ENCODE measurements around the gene NUTM2D.
A peak's percentile ranks its signal among the peaks of the same experiment; 100 is the strongest.
"Not testable (repeated sequence)": the region's sequence is repeated elsewhere in the genome, so short reads cannot be mapped to it uniquely, and the experiment has no call there.

NUTM2D gene

DNA sequence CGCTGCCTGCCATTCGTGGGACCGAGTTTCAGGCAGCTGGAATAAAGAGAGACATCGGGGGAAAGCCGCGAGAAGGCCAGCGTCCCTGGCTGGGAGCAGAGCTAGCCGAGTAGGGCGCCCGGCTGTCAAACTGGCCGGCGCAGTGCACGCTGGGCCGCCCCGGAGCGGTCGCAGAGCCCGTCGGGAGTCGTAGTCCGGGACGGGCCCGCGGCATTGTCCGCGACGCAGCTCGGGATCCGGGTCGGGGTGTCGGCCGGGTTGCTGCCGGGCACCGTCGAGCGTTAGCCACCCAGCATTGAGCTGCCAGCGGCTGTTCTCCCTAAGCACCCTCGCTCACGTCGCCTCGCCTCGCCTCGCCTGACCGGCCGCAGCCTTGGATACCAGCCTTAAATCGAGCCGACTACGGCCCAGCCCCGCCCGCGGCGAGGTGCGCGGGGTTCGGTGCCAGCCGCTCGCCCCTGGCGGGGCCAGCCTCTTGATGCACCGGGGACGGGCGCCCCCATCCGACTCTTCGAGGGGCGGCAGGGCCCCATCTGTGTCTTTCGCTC is 14.8 kb upstream of the NUTM2D start:
- TF ChIP-seq, protein P1, sequence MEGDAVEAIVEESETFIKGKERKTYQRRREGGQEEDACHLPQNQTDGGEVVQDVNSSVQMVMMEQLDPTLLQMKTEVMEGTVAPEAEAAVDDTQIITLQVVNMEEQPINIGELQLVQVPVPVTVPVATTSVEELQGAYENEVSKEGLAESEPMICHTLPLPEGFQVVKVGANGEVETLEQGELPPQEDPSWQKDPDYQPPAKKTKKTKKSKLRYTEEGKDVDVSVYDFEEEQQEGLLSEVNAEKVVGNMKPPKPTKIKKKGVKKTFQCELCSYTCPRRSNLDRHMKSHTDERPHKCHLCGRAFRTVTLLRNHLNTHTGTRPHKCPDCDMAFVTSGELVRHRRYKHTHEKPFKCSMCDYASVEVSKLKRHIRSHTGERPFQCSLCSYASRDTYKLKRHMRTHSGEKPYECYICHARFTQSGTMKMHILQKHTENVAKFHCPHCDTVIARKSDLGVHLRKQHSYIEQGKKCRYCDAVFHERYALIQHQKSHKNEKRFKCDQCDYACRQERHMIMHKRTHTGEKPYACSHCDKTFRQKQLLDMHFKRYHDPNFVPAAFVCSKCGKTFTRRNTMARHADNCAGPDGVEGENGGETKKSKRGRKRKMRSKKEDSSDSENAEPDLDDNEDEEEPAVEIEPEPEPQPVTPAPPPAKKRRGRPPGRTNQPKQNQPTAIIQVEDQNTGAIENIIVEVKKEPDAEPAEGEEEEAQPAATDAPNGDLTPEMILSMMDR (IDR thresholded peaks at IDR 0.05; ENCODE audit: control insufficient read depth, extremely low read depth, insufficient read depth) = peak; percentile 25
- not testable (repeated sequence) for DNase-seq (ENCODE audit: low read depth)
- peak overlapping the region; percentile 49 for H3K4me3 ChIP-seq (ENCODE audit: low read depth, low read length)

DNA sequence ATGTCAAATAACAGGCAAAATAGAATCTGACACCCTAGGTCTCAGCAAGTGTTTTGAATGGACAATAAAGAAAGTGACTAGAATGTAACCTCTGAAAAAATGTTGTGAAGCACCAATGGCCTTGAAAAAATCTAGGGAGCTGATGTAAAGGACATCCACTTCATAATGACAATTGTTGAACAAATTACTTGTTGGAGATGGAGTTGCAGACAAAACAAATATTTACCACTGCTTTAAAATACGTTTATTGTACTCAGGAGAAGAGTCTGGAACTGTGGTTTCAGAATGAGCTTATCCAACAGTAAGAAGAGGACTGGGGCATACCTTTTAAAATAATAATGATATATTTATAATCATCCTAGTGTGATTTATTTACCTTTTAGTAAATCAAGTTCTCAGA is 11.8 kb upstream of the NUTM2D start:
- H3K4me3 ChIP-seq (ENCODE audit: low read depth, low read length); DNase-seq (ENCODE audit: low read depth): not testable (repeated sequence)

DNA sequence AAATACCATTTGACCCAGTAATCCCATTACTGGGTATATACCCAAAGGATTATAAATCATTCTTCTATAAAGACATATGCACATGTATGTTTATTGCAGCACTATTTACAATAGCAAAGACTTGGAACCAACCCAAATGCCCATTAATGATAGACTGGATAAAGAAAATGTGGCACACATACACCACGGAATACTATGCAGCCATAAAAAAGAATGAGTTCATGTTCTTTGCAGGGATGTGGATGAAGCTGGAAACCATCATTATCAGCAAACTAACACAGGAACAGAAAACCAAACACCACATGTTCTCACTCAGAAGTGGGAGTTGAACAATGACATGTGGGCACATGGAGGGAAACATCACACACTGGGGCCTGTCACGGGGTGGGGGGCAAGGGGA is 7.4 kb upstream of the NUTM2D start:
- not testable (repeated sequence) for H3K4me3 ChIP-seq (ENCODE audit: low read depth, low read length); DNase-seq (ENCODE audit: low read depth)

DNA sequence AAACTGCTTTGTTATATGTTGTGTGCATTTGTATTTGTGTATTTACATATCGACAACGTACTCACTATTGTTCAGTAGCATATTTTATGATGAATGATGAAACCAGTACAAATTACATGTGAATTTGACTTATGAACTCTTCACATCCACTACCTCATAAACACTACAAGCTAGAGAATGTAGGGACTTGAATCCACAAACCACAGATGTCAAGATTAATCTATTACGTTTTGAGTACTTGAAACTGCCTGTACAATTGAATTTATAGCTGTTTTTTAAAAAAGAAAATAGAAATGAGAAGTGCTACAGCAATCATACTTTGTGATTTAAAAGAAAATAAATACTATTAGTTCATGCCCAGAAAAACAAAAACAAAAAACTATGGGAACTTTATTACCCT is 4.7 kb upstream of the NUTM2D start:
- DNase-seq (ENCODE audit: low read depth); H3K4me3 ChIP-seq (ENCODE audit: low read depth, low read length): not testable (repeated sequence)

DNA sequence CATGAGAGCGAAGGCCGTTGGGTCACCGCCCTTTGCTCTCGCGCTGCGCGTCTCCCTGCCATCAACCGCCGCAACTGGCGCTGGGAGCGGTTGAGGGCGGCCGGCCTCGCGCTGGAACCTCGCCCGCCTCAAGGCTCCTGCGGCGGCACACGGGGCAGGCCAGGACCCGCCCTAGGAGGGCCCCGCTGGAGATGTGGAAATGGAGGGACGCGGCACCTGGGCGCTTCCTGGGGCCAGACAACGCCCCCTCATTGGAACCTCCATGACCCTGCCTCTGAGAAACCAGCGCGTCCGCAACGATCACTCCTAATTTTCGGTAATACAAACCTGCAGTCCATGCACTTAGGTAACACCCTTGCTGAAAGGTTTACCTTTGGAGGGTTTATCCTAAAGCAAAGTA is 2.4 kb upstream of the NUTM2D start:
- H3K4me3 ChIP-seq (ENCODE audit: low read depth, low read length); DNase-seq (ENCODE audit: low read depth): not testable (repeated sequence)

DNA sequence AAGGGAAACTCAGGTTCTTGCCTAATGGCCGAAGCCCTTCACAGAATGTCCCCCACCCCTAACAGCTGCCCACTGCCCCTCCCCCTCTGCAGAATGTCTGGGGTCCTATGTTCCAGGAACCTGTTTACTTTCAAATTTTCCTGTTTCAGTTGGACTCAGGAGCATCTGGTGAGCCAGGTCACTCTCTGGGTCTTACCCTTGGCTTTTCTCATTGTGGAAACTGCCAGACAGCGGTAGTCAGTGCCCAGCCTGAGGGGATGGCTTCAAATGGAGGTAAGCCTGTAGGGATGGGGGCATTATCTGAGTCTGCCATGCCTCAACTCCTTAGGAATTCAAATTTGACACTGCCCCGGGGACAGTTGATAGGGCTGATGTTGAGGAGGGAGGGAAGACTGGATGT is 615 bp downstream of the NUTM2D start:
- H3K4me3 ChIP-seq (ENCODE audit: low read depth, low read length); DNase-seq (ENCODE audit: low read depth): not testable (repeated sequence)

DNA sequence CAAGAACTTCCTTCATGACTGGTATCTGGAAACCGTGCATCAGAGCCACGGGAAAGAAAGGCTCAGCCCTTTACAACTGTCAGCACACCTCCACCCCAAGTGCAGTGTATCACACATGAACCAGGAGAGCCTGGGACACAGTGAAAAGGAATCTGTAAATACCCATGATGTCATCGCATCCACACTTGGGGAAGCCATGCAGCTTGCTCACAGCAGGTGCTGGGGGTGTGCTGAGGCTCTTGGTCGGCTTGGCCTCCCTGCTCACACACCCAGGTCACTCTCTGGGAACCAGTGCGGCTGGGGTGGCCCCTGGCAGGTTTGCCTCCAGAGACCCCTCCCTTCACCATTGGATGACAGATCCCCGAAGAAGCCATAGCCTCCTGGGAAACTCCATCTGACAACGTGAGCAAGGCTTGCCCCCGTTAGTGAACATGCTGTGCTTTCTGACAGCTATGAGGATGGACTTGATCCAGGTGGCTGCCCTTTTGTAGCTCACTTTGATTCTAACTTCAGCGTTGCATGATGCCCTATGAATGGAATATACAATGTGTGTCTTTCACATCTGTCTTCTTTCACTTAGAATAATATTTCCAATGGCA is 12.1 kb downstream of the NUTM2D start:
- not testable (repeated sequence) for DNase-seq (ENCODE audit: low read depth); H3K4me3 ChIP-seq (ENCODE audit: low read depth, low read length)

DNA sequence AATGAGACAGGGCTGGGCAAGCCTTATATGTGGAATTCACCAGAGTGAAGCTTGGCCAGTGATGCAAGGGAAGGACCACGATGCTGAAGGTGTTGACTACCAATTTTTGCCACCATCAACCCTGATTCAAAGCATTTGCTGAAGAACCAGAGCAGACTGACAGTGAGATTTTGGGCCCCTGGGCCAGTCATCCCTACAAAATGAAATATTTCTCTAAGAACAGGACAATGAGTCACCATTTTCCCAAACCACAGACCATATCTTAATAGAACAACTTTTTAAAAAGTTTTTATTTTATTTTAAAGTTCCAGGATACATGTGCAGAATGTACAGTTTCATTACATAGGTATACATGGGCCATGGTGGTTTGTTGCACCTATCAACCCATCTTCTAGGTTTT is 16.5 kb downstream of the NUTM2D start:
- DNase-seq (ENCODE audit: low read depth); H3K4me3 ChIP-seq (ENCODE audit: low read depth, low read length): not testable (repeated sequence)

DNA sequence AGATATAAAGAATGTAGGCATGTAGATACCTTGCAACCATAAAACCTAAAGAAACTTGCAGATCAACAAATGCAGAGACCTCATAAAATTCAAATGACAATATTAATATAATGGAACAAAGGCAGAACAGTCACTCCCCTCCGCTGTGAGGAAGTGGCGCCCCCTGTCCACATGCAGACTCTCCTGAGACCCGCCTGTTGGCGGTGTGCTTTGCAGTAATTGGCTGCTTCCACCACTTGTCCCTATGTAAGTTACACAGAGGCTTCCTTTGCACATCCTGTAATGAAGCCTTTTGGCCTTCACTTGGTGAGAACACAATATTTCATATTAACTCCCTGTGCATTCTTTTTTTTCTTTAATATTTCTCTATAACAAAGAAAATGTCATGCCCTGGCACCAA is 21.6 kb downstream of the NUTM2D start:
- H3K4me3 ChIP-seq (ENCODE audit: low read depth, low read length); DNase-seq (ENCODE audit: low read depth): not testable (repeated sequence)

DNA sequence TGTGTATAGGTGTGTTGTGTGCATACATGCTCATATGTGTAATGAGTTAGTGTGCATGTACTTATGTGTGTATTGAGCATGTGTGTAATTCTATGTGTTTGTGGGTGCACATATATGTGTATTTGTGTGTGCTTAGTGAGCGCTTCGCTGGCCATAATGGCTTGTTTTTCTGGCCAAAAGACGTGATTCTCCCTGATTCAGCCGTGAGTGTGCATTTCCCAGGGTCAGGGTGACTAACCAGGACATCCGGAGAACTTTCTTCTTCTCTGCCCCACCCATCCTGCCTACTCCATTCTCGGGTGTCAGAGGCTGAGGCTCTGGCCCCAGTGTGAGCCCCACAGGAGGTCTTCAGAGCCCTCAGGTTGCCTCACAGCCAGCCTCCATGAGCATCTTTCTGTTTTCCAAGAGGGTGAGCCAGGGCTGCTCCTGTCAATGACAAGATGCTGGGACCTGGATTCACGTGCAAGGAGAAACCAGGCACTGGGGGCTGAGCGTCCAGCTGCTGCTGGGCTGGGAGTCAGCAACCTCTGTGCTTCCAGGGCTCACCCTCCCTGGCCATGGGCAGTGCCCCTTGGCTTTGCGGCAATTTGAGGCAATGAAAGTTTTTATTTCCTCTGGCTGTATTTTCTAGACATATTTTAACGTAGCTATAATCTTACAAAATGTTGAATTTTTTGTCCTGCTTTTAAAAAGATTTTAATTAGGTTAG is 25.8 kb downstream of the NUTM2D start:
- DNase-seq (ENCODE audit: low read depth); H3K4me3 ChIP-seq (ENCODE audit: low read depth, low read length): not testable (repeated sequence)

DNA sequence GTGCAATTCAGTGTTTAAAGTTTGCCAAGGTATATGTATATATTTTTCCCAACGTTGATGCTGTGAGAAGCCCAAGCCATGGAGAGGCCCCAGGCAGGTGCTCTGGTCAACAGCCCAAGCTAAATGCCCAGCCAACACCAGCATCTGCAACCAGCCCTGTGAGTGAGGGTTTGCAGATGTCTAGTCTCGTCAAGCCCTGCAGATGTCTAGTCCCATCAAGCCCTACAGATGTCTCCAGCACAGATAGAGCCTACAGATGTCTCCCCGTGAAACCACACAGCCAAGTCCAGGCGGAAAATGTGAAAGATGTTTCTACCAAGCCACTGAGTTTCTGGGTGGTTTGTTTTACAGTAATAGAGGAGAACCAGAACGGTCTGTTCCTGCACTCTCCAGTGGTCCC is 26.7 kb downstream of the NUTM2D start:
- DNase-seq (ENCODE audit: low read depth); H3K4me3 ChIP-seq (ENCODE audit: low read depth, low read length): not testable (repeated sequence)

DNA sequence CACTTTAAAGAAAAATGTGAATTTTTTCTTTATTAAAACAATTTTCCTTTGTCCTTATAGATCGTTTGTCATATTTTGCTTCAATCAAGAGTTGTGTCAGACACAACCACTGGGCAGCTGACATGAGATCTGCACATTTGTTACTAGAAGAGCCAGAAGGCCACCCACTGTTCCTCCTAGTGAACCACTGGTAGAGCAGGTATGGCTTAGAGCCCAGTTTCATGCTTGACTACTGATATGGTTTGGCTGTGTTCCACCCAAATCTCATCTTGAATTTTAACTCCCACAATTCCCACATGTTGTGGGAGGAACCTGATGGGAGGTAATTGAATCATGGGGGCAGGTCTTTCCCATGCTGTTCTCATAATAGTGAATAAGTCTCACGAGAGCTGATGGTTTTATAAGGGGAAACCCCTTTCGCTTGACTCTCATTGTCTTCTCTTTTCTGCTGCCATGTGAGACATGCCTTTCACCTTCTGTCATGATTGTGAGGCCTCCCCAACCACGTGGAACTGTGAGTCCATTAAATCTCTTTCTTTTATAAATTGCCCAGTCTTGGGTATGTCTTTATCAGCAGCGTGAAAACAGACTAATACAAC is 28.3 kb downstream of the NUTM2D start:
- H3K4me3 ChIP-seq (ENCODE audit: low read depth, low read length); DNase-seq (ENCODE audit: low read depth): not testable (repeated sequence)

DNA sequence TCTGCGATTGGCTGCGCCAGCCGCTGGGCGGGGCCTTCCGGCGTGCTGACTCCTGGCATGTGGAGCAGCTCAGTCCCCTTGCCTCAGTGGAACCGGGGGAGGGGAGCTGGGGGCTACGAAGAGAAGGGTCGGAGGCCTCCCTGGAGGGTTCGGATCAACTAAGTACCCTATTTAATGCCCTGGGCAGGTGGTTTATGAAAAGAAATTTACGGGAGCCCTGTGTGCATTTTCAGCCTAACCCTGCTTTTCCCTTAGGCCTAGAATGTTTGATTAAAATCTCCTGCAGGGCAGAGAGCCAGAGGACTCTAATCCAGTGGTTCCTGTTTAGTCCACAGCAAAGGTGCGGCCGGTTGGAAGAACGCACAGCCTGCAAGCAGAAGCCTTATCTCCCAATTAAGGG is 33.8 kb downstream of the NUTM2D start:
- DNase-seq (ENCODE audit: low read depth); H3K4me3 ChIP-seq (ENCODE audit: low read depth, low read length): not testable (repeated sequence)

DNA sequence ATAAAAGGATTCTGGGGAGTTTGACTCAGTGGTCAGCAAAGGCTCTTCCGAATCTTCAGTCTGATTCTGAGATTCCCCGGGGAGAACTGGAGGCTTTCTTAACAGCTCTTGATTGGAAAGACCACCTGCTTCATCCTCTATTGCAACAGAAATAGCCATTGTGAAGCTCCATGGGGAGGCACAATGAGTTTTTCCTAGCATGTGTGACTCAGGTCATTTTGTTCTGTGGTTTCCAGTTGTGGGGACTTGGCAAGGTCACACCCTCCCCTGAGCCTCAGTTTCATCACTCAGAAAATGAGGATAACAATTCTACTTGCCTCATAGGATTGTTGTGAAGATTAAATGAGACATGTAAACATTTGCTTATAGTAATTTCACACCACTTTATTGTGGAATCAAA is 38.7 kb downstream of the NUTM2D start:
- not testable (repeated sequence) for DNase-seq (ENCODE audit: low read depth); H3K4me3 ChIP-seq (ENCODE audit: low read depth, low read length)

DNA sequence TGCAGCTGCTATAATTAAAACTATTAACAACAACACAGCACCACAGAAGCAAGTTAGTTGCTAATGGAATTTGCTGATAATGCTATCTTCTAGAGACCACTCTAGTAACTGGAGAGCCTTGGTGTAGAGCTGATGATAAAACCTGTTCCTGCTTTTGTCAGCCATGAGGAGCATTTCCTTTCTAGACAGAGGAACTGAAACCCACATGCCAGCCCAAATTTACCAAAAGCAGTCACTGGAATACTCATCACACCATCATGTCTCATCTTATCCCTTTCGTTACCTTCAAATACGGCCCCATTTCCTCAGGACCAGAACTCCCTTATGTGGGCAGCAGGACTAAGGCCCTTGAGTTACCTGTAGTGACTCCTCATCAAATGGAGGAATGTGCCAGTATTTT is 40.9 kb downstream of the NUTM2D start:
- H3K4me3 ChIP-seq (ENCODE audit: low read depth, low read length); DNase-seq (ENCODE audit: low read depth): not testable (repeated sequence)

DNA sequence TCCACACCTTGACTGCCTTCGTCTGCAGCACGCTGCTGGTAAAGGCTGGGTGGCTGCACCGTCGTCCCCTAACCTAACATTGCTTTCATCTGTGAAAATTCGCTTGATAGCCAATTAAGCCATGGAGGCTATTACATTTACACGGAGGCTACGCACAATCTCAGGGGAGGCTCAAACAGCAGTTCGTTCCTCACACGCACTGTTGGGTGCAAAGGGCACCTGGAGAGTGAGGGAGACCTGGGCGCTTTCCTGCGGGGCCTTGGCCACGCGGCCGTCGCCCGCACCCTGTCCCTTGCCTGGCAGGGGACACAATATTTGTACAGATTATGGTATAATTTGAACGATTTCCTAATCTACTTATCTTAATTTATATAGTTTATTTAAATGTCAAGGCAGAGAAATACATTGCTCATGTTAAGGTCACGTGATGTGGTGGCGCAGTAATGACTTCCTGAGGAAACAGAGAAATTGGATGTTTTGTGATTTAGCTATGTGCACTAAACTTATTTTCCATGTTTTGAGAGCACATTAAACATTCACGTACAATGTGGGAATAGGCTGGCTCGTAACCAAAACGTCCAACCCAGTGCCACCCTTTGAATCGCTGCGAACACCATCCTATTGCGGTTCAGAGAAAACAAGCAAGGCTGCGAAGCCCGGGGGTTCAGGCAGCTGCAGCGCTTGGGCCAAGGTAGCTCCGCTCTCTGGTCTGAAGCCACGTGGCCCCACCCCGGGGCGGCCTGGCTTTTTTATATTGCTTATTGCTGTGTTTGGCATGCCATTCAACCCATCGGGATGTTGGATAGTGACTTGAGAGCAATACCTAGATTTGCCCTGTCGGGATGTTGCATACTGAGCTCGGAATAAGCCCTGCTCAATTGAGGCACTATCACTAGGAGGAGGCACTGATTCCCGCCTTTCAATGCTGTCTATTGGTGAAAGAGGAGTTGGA is 50.2 kb downstream of the NUTM2D start:
- H3K4me3 ChIP-seq (ENCODE audit: low read depth, low read length); DNase-seq (ENCODE audit: low read depth): not testable (repeated sequence)

DNA sequence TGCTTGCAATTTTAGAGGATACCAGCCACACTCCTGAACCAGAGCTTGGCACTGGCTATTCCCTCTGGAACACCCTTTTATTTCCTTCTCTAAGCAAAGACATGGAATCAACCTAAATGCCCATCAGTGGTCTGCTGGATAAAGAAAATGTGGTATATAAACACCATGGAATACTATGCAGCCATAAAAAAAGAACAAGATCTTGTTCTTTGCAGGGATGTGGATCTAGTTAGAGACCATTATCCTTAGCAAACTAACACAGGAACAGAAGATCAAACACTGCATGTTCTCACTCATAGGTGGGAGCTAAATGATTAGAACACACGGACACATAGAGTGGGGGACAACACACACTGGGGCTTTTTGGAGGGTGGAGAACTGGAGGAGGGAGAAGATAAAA is 56.4 kb downstream of the NUTM2D start:
- DNase-seq (ENCODE audit: low read depth); H3K4me3 ChIP-seq (ENCODE audit: low read depth, low read length): not testable (repeated sequence)
